Measurements from ENCODE around the gene STOML2.

Gene STOML2

GRCh38 chr9:35057271-35057620 lies 45.7 kb downstream of the STOML2 start:
- no peaks in the 10 kb centered on the region for H3K9me3 ChIP-seq (ENCODE audit: control insufficient read depth, insufficient read depth, low read depth, low read length)
- H3K4me1 ChIP-seq (ENCODE audit: control insufficient read depth, insufficient read depth, low read length), result no peaks in the 10 kb centered on the region
- ChIA-PET POLR2A (interaction anchor here (2.7 kb wide), 1 partner anchor 22 kb away, joined by 7 read pairs; the partner anchor contains the start of gene FANCG), CTCF (interaction anchor here (2.0 kb wide), 1 partner anchor 63 kb away, joined by 7 read pairs; no protein-coding TSS in a partner anchor)
- TF ChIP-seq ZNF335 (tag by site-specific recombination; conservative IDR thresholded peaks at IDR 0.05) (no peak), ZNF785 (tag by site-specific recombination; IDR thresholded peaks at IDR 0.05) (no peak), ZNF341 (tag by site-specific recombination; IDR thresholded peaks at IDR 0.05; ENCODE audit: low read depth) (no peak)
- H3K27ac ChIP-seq (ENCODE audit: extremely low read depth, low read depth, low read length), result no peak overlapping the region
- peaks cover 43 to 89% of the 10 kb centered on the region in 2 experiments for H3K36me3 ChIP-seq (ENCODE audit: control insufficient read depth in 2 of 2, insufficient read depth in 1 of 2, low read length in 2 of 2)
- no peak overlapping the region for H3K4me3 ChIP-seq (ENCODE audit: low read depth, low read length)

DNA sequence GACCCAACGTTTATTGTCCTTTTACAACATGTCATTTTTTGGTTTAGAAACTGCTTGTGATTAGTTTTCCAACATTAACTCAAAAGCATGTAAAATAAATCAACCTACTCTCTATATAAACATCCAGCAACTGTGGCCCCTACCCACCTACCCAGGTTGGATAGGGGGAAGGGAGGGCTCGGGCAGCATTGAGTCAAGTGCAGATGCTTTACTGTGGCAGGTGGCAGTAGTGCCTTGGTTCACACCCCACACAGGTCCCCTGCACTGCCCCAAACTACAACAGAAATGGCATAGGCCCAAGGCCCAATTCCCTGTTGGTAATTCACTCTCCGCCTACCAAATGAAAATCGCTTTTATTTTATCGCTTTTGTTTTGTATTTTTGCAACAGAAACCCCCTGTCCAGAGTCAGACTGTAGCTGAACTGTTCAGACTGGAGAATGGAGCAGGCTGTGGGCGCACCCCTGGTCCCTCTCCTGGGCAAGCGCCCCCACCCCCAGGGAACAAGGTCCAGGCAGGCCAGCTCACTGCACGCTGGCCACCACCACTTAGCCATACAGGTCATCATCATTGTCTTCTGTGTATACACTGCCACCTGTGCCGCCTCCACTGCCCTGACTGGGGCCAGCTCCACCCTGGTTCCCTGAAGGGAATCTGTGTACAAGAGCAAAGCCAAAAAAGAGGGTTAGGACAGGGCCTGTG lies 46.2 kb downstream of the STOML2 start:
- no peak overlapping the region for H3K4me3 ChIP-seq (ENCODE audit: low read depth, low read length)
- H3K9me3 ChIP-seq (ENCODE audit: control insufficient read depth, insufficient read depth, low read depth, low read length), result no peaks in the 10 kb centered on the region
- no peaks in the 10 kb centered on the region for H3K4me1 ChIP-seq (ENCODE audit: control insufficient read depth, insufficient read depth, low read length)
- peaks cover 41 to 87% of the 10 kb centered on the region in 2 experiments for H3K36me3 ChIP-seq (ENCODE audit: control insufficient read depth in 2 of 2, insufficient read depth in 1 of 2, low read length in 2 of 2)
- no peak for TF ChIP-seq ZNF140 (tag by site-specific recombination; IDR thresholded peaks at IDR 0.05)
- TF ChIP-seq KLF8 (tag by site-specific recombination; IDR thresholded peaks at IDR 0.05), result no peak
- TF ChIP-seq ZNF529 (tag by site-specific recombination; IDR thresholded peaks at IDR 0.05; ENCODE audit: insufficient replicate concordance), result no peak
- no peak for TF ChIP-seq ZNF677 (tag by site-specific recombination; IDR thresholded peaks at IDR 0.05)
- no peak for TF ChIP-seq ZBTB26 (tag by site-specific recombination; optimal IDR thresholded peaks at IDR 0.05)
- POLR2A ChIA-PET, result interaction anchor here (0.7 to 2.7 kb wide), 3 partner anchors 11 to 23 kb away, joined by 3 to 7 read pairs (median 5); partner anchors contain the start of genes FANCG and VCP
- CTCF ChIA-PET, result interaction anchor here (2.0 kb wide), 1 partner anchor 62 kb away, joined by 7 read pairs; no protein-coding TSS in a partner anchor
- H3K27ac ChIP-seq (ENCODE audit: extremely low read depth, low read depth, low read length), result no peak overlapping the region

DNA sequence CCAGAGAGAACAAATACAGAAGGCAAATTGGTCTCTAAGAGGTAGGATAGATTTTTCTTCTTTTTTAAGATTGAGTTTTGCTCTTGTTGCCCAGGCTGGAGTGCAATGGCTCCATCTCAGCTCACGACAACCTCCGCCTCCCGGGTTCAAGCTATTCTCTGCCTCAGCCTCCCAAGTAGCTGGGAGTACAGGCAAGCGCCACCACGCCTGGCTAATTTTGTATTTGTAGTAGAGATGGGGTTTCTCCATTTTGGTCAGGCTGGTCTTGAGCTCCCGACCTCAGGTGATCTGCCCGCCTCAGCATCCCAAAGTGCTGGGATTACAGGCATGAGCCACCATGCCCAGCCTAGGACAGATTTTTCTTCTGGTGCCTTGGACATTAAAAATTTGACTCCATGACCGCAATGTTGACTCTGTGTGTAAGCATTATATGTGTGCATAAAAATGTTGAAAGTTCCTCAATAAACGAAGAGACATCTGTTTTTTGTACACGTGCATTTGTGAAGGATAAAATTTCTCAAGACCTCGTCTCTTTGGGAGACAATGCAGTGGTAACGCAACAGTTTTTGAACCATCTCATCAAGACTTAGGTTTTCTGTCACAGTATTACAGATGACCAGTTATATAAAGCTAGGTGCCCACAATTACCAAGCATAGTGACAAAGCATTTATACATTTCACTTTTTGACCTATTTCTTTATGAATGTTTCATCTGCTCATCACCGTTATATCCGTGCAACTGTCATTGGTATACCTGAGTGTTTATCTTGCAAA lies 47.9 kb downstream of the STOML2 start:
- ChIA-PET CTCF (interaction anchor here (0.6 to 2.1 kb wide), 3 partner anchors 42 to 768 kb away, joined by 3 to 8 read pairs (median 4); partner anchors contain the start of gene PIGO), POLR2A (interaction anchor here (1.9 to 2.7 kb wide), 2 partner anchors 17 to 25 kb away, joined by 5 to 7 read pairs; partner anchors contain the start of genes FANCG and VCP)
- Histone ChIP-seq H3K36me3 (ENCODE audit: control insufficient read depth in 2 of 2, insufficient read depth in 1 of 2, low read length in 2 of 2) (peaks cover 25 to 85% of the 10 kb centered on the region in 2 experiments), H3K9me3 (ENCODE audit: control insufficient read depth, insufficient read depth, low read depth, low read length) (no peaks in the 10 kb centered on the region), H3K4me3 (ENCODE audit: low read depth, low read length) (no peak overlapping the region), H3K4me1 (ENCODE audit: control insufficient read depth, insufficient read depth, low read length) (no peaks in the 10 kb centered on the region), H3K27ac (ENCODE audit: extremely low read depth, low read depth, low read length) (no peak overlapping the region)
- TF ChIP-seq AEBP2 (tag by site-specific recombination; IDR thresholded peaks at IDR 0.05; ENCODE audit: borderline replicate concordance) (no peak), ZIC2 (tag by site-specific recombination; IDR thresholded peaks at IDR 0.05) (no peak), ZSCAN30 (tag by site-specific recombination; IDR thresholded peaks at IDR 0.05) (no peak), OVOL3 (tag by site-specific recombination; IDR thresholded peaks at IDR 0.05) (no peak), ZBTB10 (tag by site-specific recombination; IDR thresholded peaks at IDR 0.05) (no peak), ZNF654 (tag by site-specific recombination; IDR thresholded peaks at IDR 0.05; ENCODE audit: low read depth) (no peak), ZNF776 (tag by site-specific recombination; IDR thresholded peaks at IDR 0.05; ENCODE audit: borderline replicate concordance) (no peak), IKZF3 (tag by site-specific recombination; IDR thresholded peaks at IDR 0.05) (no peak), YY2 (tag by site-specific recombination; IDR thresholded peaks at IDR 0.05) (no peak), MEIS1 (CRISPR knock-in tag; IDR thresholded peaks at IDR 0.05; ENCODE audit: borderline replicate concordance) (no peak), ZNF792 (tag by site-specific recombination; IDR thresholded peaks at IDR 0.05) (no peak), ZNF433 (tag by site-specific recombination; IDR thresholded peaks at IDR 0.05; ENCODE audit: low read depth) (no peak), ZBTB21 (tag by site-specific recombination; IDR thresholded peaks at IDR 0.05) (no peak), ZNF221 (tag by site-specific recombination; IDR thresholded peaks at IDR 0.05; ENCODE audit: borderline replicate concordance) (no peak), ZNF529 (tag by site-specific recombination; IDR thresholded peaks at IDR 0.05; ENCODE audit: insufficient replicate concordance) (no peak)
